Panc1 (cell line): ENCODE results near the gene FIG4. TPM values are rescaled to one million over a fixed set of nuclear protein-coding genes. Genes with fewer than 3 reads are reported as not detected.

Source experiments
- ATAC-seq: fragments of 200-7000 bp; cut with Tn5 transposase; 2 replicates; pipeline ENCODE4 v1.9.1; 2020; ENCODE audit warnings: mild to moderate bottlenecking, moderate library complexity
- BruUV-seq: library from RNA; stranded (reverse); fragments of 400-500 nt; replicated peaks from 2 replicates; lab custom pipeline; 2021; lab: Mats Ljungman, UMichigan
- CTCF ChIA-PET: fragments of 300-600 bp; sonication (Branson Sonifier 250); formaldehyde crosslinking; loops from one replicate; lab custom pipeline; 2022; ENCODE audit warnings: antibody characterized with exemption; lab: Charles Lee
- POLR2A ChIA-PET: fragments of 300-600 bp; sonication (Branson Sonifier 250); formaldehyde crosslinking; loops from one replicate; lab custom pipeline; 2022; ENCODE audit warnings: antibody characterized with exemption; lab: Charles Lee
- DNase-seq: peaks from one replicate; pipeline ENCODE4 v3.0.0-alpha.2; 2010; ENCODE audit warnings: low read depth, low spot score
- H3K27ac ChIP-seq: 2 replicates; pipeline ENCODE4 v1.5.1; 2011; ENCODE audit warnings: mild to moderate bottlenecking, low read length, inconsistent platforms
- H3K27me3 ChIP-seq: fragments of 200-500 bp; sonication (Bioruptor generic); 2 replicates; pipeline ENCODE4 v1.6.0; 2014; ENCODE audit warnings: low read length, inconsistent platforms; ENCODE audit not compliant: control insufficient read depth, insufficient read depth
- H3K36me3 ChIP-seq: fragments of 200-500 bp; sonication (Bioruptor generic); 2 replicates; pipeline ENCODE4 v1.5.1; 2014; ENCODE audit warnings: inconsistent platforms, mild to moderate bottlenecking, low read length, moderate library complexity; ENCODE audit not compliant: control insufficient read depth, insufficient read depth
- H3K4me1 ChIP-seq: 2 replicates; pipeline ENCODE4 v1.5.1; 2011; ENCODE audit warnings: inconsistent platforms, mild to moderate bottlenecking, low read length, moderate library complexity; ENCODE audit not compliant: control insufficient read depth, insufficient read depth
- H3K4me3 ChIP-seq, 2 experiments: 2 replicates each; pipeline ENCODE4 v1.5.1; 2011 to 2012; ENCODE audit warnings: low read depth in 2 of 2, low read length in 2 of 2, mild to moderate bottlenecking in 2 of 2, inconsistent platforms in 1 of 2, moderate library complexity in 1 of 2
- H3K9me3 ChIP-seq: fragments of 200-500 bp; sonication (Bioruptor generic); 2 replicates; pipeline ENCODE4 v1.5.1; 2014; ENCODE audit warnings: low read depth, mild to moderate bottlenecking, inconsistent platforms, low read length, moderate library complexity; ENCODE audit not compliant: control insufficient read depth, insufficient read depth
- CTCF ChIP-seq: fragments of 450-650 bp; IDR thresholded peaks from 2 replicates; pipeline ENCODE4 v1.5.1; 2017; ENCODE audit warnings: mild to moderate bottlenecking
- POLR2AphosphoS5 ChIP-seq: IDR thresholded peaks from 2 replicates; pipeline ENCODE4 v1.6.1; 2012; ENCODE audit warnings: mild to moderate bottlenecking, low read depth, low read length, moderate library complexity
- REST ChIP-seq, 2 experiments: IDR thresholded peaks; 2 replicates each; pipeline ENCODE4 v1.6.1; 2011 to 2012; ENCODE audit warnings: low read depth in 2 of 2, control low read depth in 1 of 2, low read length in 1 of 2, mild to moderate bottlenecking in 1 of 2, moderate library complexity in 1 of 2; ENCODE audit not compliant: insufficient read depth in 1 of 2
- SIN3A ChIP-seq: IDR thresholded peaks from 2 replicates; pipeline ENCODE4 v1.6.1; 2012; ENCODE audit warnings: low read depth, mild to moderate bottlenecking, low read length, moderate library complexity, borderline replicate concordance; ENCODE audit not compliant: insufficient read depth
- TCF7L2 ChIP-seq: IDR thresholded peaks from 2 replicates; pipeline ENCODE4 v1.6.1; 2011; ENCODE audit warnings: mild to moderate bottlenecking, low read depth, low read length, inconsistent platforms
- in situ Hi-C: cut with HindIII; loops from 2 replicates; pipeline ENCODE4 v1.10.0; 2016; ENCODE audit warnings: low sequenced_read_pairs, low pct_unique_long_range_greater_than_20kb
- intact Hi-C: fragments of 100-400 bp; cut with micrococcal nuclease; formaldehyde crosslinking; loops from one replicate; pipeline ENCODE4 v1.10.0; 2022; ENCODE audit not compliant: unreplicated experiment
- total RNA-seq: library from RNA; stranded (reverse); gene quantifications from one replicate; pipeline ENCODE4 v1.2.1, GENCODE V29; 2021; ENCODE audit not compliant: unreplicated experiment

Gene FIG4
- total RNA-seq, 1 experiment from 2014 or later, result 19.0 TPM

GRCh38 chr6:109808837-109809236, 117.7 kb downstream of the FIG4 start:
- Histone ChIP-seq H3K9me3 (no peaks in the 10 kb centered on the region), H3K36me3 (no peaks in the 10 kb centered on the region), H3K4me1 (no peaks in the 10 kb centered on the region), H3K27ac (no peak overlapping the region), H3K4me3 (no peak overlapping the region), H3K27me3 (no peaks in the 10 kb centered on the region)
- in situ Hi-C loops, result no loop called here
- ChIA-PET CTCF (no interaction called here), POLR2A (no interaction called here)
- TF ChIP-seq REST (IDR thresholded peaks at IDR 0.05; ENCODE audit: insufficient read depth in 1 of 2, low read depth in 2 of 2, low read length in 1 of 2) (no peak), CTCF (no peak), POLR2AphosphoS5 (no peak), SIN3A (no peak), TCF7L2 (no peak)
- no TSS peak for BruUV-seq
- ATAC-seq, result no peak
- intact Hi-C loops, result no loop called here
- no peak for DNase-seq

GRCh38 chr6:109815054-109815453, 124.0 kb downstream of the FIG4 start:
- POLR2A ChIA-PET, result interaction anchor here (0.7 kb wide), 1 partner anchor 1018 kb away, joined by 3 read pairs; no protein-coding TSS in a partner anchor

More at GRCh38 chr6:109815054-109815453, 124.0 kb downstream of the FIG4 start:
- Histone ChIP-seq H3K9me3 (no peaks in the 10 kb centered on the region), H3K27ac (no peak overlapping the region), H3K27me3 (no peaks in the 10 kb centered on the region), H3K36me3 (no peaks in the 10 kb centered on the region), H3K4me3 (no peak overlapping the region), H3K4me1 (no peaks in the 10 kb centered on the region)
- CTCF ChIA-PET, result no interaction called here
- no peak for ATAC-seq
- TF ChIP-seq TCF7L2 (no peak), CTCF (no peak), REST (IDR thresholded peaks at IDR 0.05; ENCODE audit: insufficient read depth in 1 of 2, low read depth in 2 of 2, low read length in 1 of 2) (no peak), SIN3A (no peak), POLR2AphosphoS5 (no peak)
- in situ Hi-C loops, result no loop called here
- no peak for DNase-seq
- intact Hi-C loops, result no loop called here
- no TSS peak for BruUV-seq
